ENCODE data around the gene ZNF487. TPM values are rescaled to one million over a fixed set of nuclear protein-coding genes. Genes with fewer than 3 reads are reported as not detected.
"Not testable (repeated sequence)": the region's sequence is repeated elsewhere in the genome, so short reads cannot be mapped to it uniquely, and the experiment has no call there.

The ZNF487 gene
- polyA plus RNA-seq, 2 of the 4 experiments (the other 2 are of a cell fraction) = 4.3 to 7.2 TPM

GRCh38 chr10:43461950-43462349 lies 25.0 kb downstream of the ZNF487 start (continued):
- TF ChIP-seq JUN (IDR thresholded peaks at IDR 0.05) = no peak
- no peak for TF ChIP-seq NPAS2 (CRISPR knock-in tag; IDR thresholded peaks at IDR 0.05; ENCODE audit: borderline replicate concordance)
- TF ChIP-seq HOXA7 (CRISPR knock-in tag; IDR thresholded peaks at IDR 0.05) = no peak
- no peak for TF ChIP-seq ZNF302 (CRISPR knock-in tag; IDR thresholded peaks at IDR 0.05)
- no peak for TF ChIP-seq CBX2 (IDR thresholded peaks at IDR 0.05; ENCODE audit: borderline replicate concordance, low read depth)
- no peak for TF ChIP-seq EHMT2 (IDR thresholded peaks at IDR 0.05; ENCODE audit: low read depth)
- TF ChIP-seq JUNB (IDR thresholded peaks at IDR 0.05) = no peak
- TF ChIP-seq HOXB13 (CRISPR knock-in tag; IDR thresholded peaks at IDR 0.05; ENCODE audit: low read depth) = no peak
- no peak for TF ChIP-seq REST (IDR thresholded peaks at IDR 0.05)
- no peak for TF ChIP-seq TFCP2L1 (CRISPR knock-in tag; IDR thresholded peaks at IDR 0.05)
- no peak for TF ChIP-seq KDM5A (IDR thresholded peaks at IDR 0.05)
- no peak for TF ChIP-seq MAX (IDR thresholded peaks at IDR 0.05)
- TF ChIP-seq MYC (IDR thresholded peaks at IDR 0.05; ENCODE audit: borderline replicate concordance, low read length) = no peak
- TF ChIP-seq ZFP36 (IDR thresholded peaks at IDR 0.05; ENCODE audit: borderline replicate concordance, partially characterized antibody) = no peak

- H3K4me3 ChIP-seq; DNase-seq (ENCODE audit: low read depth in 1 of 2, low spot score in 1 of 2); ATAC-seq; POLR2A ChIA-PET; FAIRE-seq; H3K4me1 ChIP-seq; H3K27ac ChIP-seq; H3K9me3 ChIP-seq; H3K4me2 ChIP-seq: not testable (repeated sequence)
- CTCF ChIA-PET = interaction anchor here (0.7 kb wide), 1 partner anchor 51 kb away, joined by 3 read pairs; no protein-coding TSS in a partner anchor
- 92% methylated on average over 20 of the region's 49 CpGs for WGBS (ENCODE audit: missing lambda C conversion rate)
These were observed 28.3 kb downstream of the ZNF487 start for GRCh38 chr10:43465086-43465735.

- 84% methylated on average over 18 of the region's 24 CpGs for WGBS (ENCODE audit: missing lambda C conversion rate)
- ATAC-seq; H3K4me3 ChIP-seq; DNase-seq (ENCODE audit: low read depth in 1 of 2, low spot score in 1 of 2); H3K9me3 ChIP-seq; H3K4me1 ChIP-seq; POLR2A ChIA-PET; FAIRE-seq; H3K4me2 ChIP-seq; H3K27ac ChIP-seq: not testable (repeated sequence)
- CTCF ChIA-PET = interaction anchor here (0.6 to 0.7 kb wide), 2 partner anchors 52 to 1498 kb away, joined by 3 to 4 read pairs; no protein-coding TSS in a partner anchor
These were observed 28.8 kb downstream of the ZNF487 start for GRCh38 chr10:43465736-43466120.

GRCh38 chr10:43471146-43471545 lies 34.2 kb downstream of the ZNF487 start:
- WGBS (ENCODE audit: missing lambda C conversion rate) = 72% methylated on average over 14 of the region's 14 CpGs
- no peak for FAIRE-seq
- ATAC-seq = no peak
- no peaks in the 10 kb centered on the region for H3K4me1 ChIP-seq
- CTCF ChIA-PET = interaction anchor here (1.6 to 3.1 kb wide), 2 partner anchors 9 to 178 kb away, joined by 3 to 9 read pairs; no protein-coding TSS in a partner anchor
- no peak overlapping the region for H3K4me3 ChIP-seq
- no peak overlapping the region for H3K27ac ChIP-seq
- POLR2A ChIA-PET = no interaction called here
- no peak overlapping the region for H3K4me2 ChIP-seq
- no peak for DNase-seq (ENCODE audit: low read depth in 1 of 2, low spot score in 1 of 2)
- H3K9me3 ChIP-seq = peaks cover 2% of the 10 kb centered on the region; the same call in 1 of the 3 replicates
- TF ChIP-seq REST (IDR thresholded peaks at IDR 0.05) (no peak), CBX2 (IDR thresholded peaks at IDR 0.05; ENCODE audit: borderline replicate concordance, low read depth) (no peak), BHLHE40 (IDR thresholded peaks at IDR 0.05; ENCODE audit: low read depth, low read length) (no peak), CBX8 (IDR thresholded peaks at IDR 0.05) (no peak), CHD4 (IDR thresholded peaks at IDR 0.05; ENCODE audit: borderline replicate concordance) (no peak), GATA3 (IDR thresholded peaks at IDR 0.05; ENCODE audit: borderline replicate concordance) (no peak), HEYL (CRISPR knock-in tag; IDR thresholded peaks at IDR 0.05) (no peak), ZSCAN20 (CRISPR knock-in tag; IDR thresholded peaks at IDR 0.05) (no peak), RNF2 (IDR thresholded peaks at IDR 0.05; ENCODE audit: borderline replicate concordance, low read depth) (no peak), SREBF2 (IDR thresholded peaks at IDR 0.05) (no peak), FOSL2 (IDR thresholded peaks at IDR 0.05) (no peak), FOSL2 (CRISPR knock-in tag; IDR thresholded peaks at IDR 0.05) (no peak), RFX5 (IDR thresholded peaks at IDR 0.05) (no peak), FOSB (CRISPR knock-in tag; IDR thresholded peaks at IDR 0.05) (no peak)

All from A549 (cell line).